ENCODE data around the gene DST.

- TF ChIP-seq, protein P1, sequence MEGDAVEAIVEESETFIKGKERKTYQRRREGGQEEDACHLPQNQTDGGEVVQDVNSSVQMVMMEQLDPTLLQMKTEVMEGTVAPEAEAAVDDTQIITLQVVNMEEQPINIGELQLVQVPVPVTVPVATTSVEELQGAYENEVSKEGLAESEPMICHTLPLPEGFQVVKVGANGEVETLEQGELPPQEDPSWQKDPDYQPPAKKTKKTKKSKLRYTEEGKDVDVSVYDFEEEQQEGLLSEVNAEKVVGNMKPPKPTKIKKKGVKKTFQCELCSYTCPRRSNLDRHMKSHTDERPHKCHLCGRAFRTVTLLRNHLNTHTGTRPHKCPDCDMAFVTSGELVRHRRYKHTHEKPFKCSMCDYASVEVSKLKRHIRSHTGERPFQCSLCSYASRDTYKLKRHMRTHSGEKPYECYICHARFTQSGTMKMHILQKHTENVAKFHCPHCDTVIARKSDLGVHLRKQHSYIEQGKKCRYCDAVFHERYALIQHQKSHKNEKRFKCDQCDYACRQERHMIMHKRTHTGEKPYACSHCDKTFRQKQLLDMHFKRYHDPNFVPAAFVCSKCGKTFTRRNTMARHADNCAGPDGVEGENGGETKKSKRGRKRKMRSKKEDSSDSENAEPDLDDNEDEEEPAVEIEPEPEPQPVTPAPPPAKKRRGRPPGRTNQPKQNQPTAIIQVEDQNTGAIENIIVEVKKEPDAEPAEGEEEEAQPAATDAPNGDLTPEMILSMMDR (IDR thresholded peaks at IDR 0.05), result no peak
- no peak for TF ChIP-seq ZFX (IDR thresholded peaks at IDR 0.05; ENCODE audit: borderline replicate concordance)
Measured at GRCh38 chr6:56656466-56656865, 13.8 kb upstream of the DST start.
